Naive B cell (primary cell): ENCODE data around the gene SHC4. TPM values are rescaled to one million over a fixed set of nuclear protein-coding genes. Genes with fewer than 3 reads are reported as not detected.

Source experiments
- ATAC-seq, 2 donors: fragments of 150-1000 bp; cut with Tn5 transposase; 2 replicates each; pipeline ENCODE4 v1.10.0; 2021; ENCODE audit warnings: low read depth in 2 of 2, mild to moderate bottlenecking in 2 of 2, moderate library complexity in 2 of 2
- DNase-seq: peaks from one replicate; pipeline ENCODE4 v3.0.0; 2022
- H3K27ac Mint-ChIP-seq, 6 donors: one replicate each; pipeline ENCODE4 v1.8.0; 2020 to 2022; ENCODE audit warnings: mild to moderate bottlenecking in 6 of 6, mixed read lengths in 6 of 6, moderate library complexity in 5 of 6, inconsistent platforms in 2 of 6
- H3K27me3 Mint-ChIP-seq, 3 donors: one replicate each; pipeline ENCODE4 v1.8.0; 2021 to 2022; ENCODE audit warnings: mixed read lengths in 3 of 3, mild to moderate bottlenecking in 1 of 3
- H3K36me3 Mint-ChIP-seq, 2 donors: one replicate each; pipeline ENCODE4 v1.8.0; 2020 to 2022; ENCODE audit warnings: mixed read lengths in 2 of 2, inconsistent platforms in 1 of 2, mild to moderate bottlenecking in 1 of 2
- H3K4me1 Mint-ChIP-seq, 3 donors: one replicate each; pipeline ENCODE4 v1.8.0; 2020 to 2022; ENCODE audit warnings: mixed read lengths in 3 of 3, inconsistent platforms in 1 of 3, mild to moderate bottlenecking in 1 of 3, moderate library complexity in 1 of 3
- H3K4me3 Mint-ChIP-seq, 8 donors: one replicate each; pipeline ENCODE4 v1.8.0; 2020 to 2022; ENCODE audit warnings: mild to moderate bottlenecking in 8 of 8, mixed read lengths in 8 of 8, moderate library complexity in 8 of 8, inconsistent platforms in 2 of 8
- H3K9me3 Mint-ChIP-seq, 7 donors: one replicate each; pipeline ENCODE4 v1.8.0; 2020 to 2022; ENCODE audit warnings: mixed read lengths in 7 of 7, mild to moderate bottlenecking in 5 of 7, inconsistent platforms in 2 of 7, moderate library complexity in 1 of 7
- polyA plus RNA-seq, 6 donors: library from polyadenylated mRNA; unstranded; fragments of 300-500 nt; fragmentation: Illumina TruSeq; gene quantifications; one replicate each; pipeline ENCODE4 v1.2.3, GENCODE V29; 2021; ENCODE audit warnings: low read depth in 6 of 6

SHC4 gene
- polyA plus RNA-seq, 6 donors from 2014 or later: not detected

DNA sequence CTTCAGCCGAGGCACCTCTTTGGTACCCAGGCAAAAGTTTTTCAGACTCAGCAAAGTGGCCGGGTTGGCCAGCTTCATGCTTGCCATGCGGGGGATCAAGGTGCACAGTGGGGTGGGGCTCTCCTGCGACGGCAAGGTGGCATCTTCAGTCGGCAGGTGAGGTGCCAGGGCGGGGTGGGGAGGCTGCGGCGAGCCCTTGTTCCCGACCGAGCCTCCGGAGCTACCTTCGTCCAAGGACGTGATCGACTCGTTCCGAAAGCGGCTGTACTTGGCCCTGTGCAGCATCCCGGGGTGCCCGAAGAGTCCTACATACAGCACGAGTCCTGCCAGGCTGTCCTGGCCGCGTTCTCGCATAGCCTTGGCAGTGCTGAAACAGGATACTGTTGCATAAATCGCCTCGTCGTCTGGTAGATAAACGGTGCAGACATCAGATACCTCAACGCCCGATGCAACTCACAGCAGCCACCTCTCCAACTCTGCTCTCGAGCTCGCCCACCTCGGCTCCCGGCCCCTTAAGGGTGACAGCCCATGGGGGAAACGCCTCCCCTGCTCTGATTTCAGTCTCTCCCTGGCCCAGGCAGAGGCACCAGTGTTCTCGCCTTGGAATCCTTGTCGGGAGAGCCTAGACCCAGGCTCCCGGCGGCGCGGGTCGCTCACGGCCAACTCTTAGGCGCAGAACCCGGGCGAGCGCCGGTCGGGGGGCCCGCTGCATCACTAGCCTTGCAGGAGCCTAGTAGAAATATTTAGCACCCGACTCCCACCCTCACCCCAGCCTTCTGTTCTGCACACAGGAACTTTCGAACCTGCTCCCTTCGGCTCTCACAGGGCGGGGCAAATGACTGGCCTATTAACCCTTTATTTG is 826 bp downstream of the SHC4 start:
- Mint-ChIP-seq H3K9me3 (peaks cover 0 to 4% (median 0%) of the 10 kb centered on the region in 7 donors), H3K36me3 (peaks cover 0 to 8% of the 10 kb centered on the region in 2 donors), H3K4me3 (peak overlapping the region; percentile 59 to 91 (median 78)), H3K27ac (peak overlapping the region in 1 of 6 donors; percentile 51), H3K4me1 (peaks cover 15 to 27% (median 25%) of the 10 kb centered on the region in 3 donors), H3K27me3 (peaks cover 53 to 84% (median 69%) of the 10 kb centered on the region in 3 donors)
- DNase-seq (no peak), ATAC-seq (peak; percentile 43 to 46)

DNA sequence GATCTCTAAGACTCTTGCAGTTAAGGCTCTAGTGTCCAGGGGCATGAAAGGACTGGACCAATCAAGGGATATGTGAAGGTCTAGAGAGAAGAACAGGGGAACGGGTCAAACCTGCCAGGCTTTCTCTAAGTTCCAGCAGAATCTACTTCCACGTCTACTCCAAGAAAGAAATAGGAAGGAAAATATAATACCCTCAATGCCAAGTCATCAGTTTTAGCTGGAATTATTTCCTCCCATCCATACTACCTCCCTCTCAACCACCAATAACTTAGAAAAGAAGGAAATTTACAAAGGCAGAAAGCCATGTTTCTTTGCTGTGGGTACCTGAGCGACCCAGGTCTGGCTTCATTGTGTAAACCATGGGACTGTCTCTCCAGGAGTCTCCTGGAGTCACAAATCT is 7.8 kb downstream of the SHC4 start:
- DNase-seq: no peak
- no peak overlapping the region for H3K4me3 Mint-ChIP-seq
- H3K9me3 Mint-ChIP-seq: peaks cover 0 to 6% (median 0%) of the 10 kb centered on the region in 7 donors
- peaks cover 23 to 54% (median 24%) of the 10 kb centered on the region in 3 donors for H3K27me3 Mint-ChIP-seq
- H3K27ac Mint-ChIP-seq: no peak overlapping the region
- no peaks in the 10 kb centered on the region for H3K4me1 Mint-ChIP-seq
- no peaks in the 10 kb centered on the region for H3K36me3 Mint-ChIP-seq
- ATAC-seq: no peak

- DNase-seq: no peak
- Mint-ChIP-seq H3K36me3 (no peaks in the 10 kb centered on the region), H3K27me3 (peaks cover 26 to 54% (median 26%) of the 10 kb centered on the region in 3 donors), H3K27ac (no peak overlapping the region), H3K9me3 (peaks cover 0 to 6% (median 0%) of the 10 kb centered on the region in 7 donors), H3K4me3 (no peak overlapping the region), H3K4me1 (no peaks in the 10 kb centered on the region)
- no peak for ATAC-seq
Observed at GRCh38 chr15:48955370-48955769, 8.3 kb downstream of the SHC4 start.

DNA sequence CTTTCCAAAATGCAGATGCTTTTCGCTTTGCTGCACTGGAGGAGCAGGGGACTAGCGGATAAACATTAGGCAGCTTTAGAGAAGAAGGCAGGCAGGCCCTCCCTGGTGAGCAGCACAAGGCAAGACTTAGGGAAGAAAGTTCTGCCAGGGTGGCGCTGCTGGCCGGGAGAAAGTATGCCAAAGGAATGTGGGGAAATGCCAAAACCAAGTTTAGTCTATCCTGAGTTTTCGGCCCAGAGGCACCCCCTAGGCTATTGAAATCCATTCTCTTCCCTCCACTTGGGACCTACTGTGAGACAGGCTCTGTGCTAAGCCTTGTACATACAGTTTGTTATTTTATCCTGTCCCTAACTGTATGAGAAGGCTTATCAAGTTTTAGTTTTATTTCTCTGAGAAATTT is 9.2 kb downstream of the SHC4 start:
- DNase-seq: no peak

DNA sequence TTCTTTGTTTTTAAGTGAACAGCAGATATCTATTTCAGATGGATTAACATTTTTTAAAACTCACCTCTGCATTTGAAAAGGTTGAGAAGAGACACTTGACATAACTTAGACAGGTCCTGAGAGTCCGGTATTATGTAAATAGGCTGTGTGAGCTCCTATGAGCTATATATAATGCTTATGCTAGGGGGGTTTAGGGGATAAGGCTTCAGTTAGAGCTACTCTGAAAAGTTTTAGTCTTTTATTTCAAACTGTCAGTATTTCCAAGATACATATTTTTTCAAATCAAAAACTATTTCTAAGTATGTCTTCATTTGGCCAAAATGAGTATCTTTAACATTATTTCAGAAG is 16.9 kb downstream of the SHC4 start:
- H3K4me1 Mint-ChIP-seq: no peaks in the 10 kb centered on the region
- no peak for DNase-seq
- H3K9me3 Mint-ChIP-seq: peaks cover 0 to 4% (median 0%) of the 10 kb centered on the region in 7 donors
- H3K4me3 Mint-ChIP-seq: no peak overlapping the region
- no peak for ATAC-seq
- H3K27me3 Mint-ChIP-seq: peaks cover 20 to 41% (median 29%) of the 10 kb centered on the region in 3 donors
- no peak overlapping the region for H3K27ac Mint-ChIP-seq
- no peaks in the 10 kb centered on the region for H3K36me3 Mint-ChIP-seq

More for the DNA sequence above, 9.2 kb downstream of the SHC4 start:
- ATAC-seq: no peak
- Mint-ChIP-seq H3K4me3 (no peak overlapping the region), H3K9me3 (peaks cover 0 to 6% (median 0%) of the 10 kb centered on the region in 7 donors), H3K4me1 (no peaks in the 10 kb centered on the region), H3K27ac (no peak overlapping the region), H3K36me3 (no peaks in the 10 kb centered on the region), H3K27me3 (peaks cover 22 to 51% (median 26%) of the 10 kb centered on the region in 3 donors)

- peaks cover 20 to 41% (median 24%) of the 10 kb centered on the region in 3 donors for H3K27me3 Mint-ChIP-seq
- no peaks in the 10 kb centered on the region for H3K36me3 Mint-ChIP-seq
- DNase-seq: no peak
- peaks cover 0 to 4% (median 0%) of the 10 kb centered on the region in 7 donors for H3K9me3 Mint-ChIP-seq
- no peak overlapping the region for H3K27ac Mint-ChIP-seq
- H3K4me3 Mint-ChIP-seq: no peak overlapping the region
- ATAC-seq: no peak
- H3K4me1 Mint-ChIP-seq: no peaks in the 10 kb centered on the region
Observed at GRCh38 chr15:48946074-48946839, 17.5 kb downstream of the SHC4 start.

- H3K4me1 Mint-ChIP-seq: no peaks in the 10 kb centered on the region
- H3K27ac Mint-ChIP-seq: no peak overlapping the region
- ATAC-seq: no peak
- H3K36me3 Mint-ChIP-seq: no peaks in the 10 kb centered on the region
- H3K4me3 Mint-ChIP-seq: no peak overlapping the region
- peaks cover 0 to 4% (median 0%) of the 10 kb centered on the region in 7 donors for H3K9me3 Mint-ChIP-seq
- DNase-seq: no peak
- H3K27me3 Mint-ChIP-seq: peaks cover 15 to 41% (median 20%) of the 10 kb centered on the region in 3 donors
Observed at GRCh38 chr15:48945386-48945785, 18.3 kb downstream of the SHC4 start.

GRCh38 chr15:48941904-48942303 is 21.8 kb downstream of the SHC4 start:
- H3K36me3 Mint-ChIP-seq: no peaks in the 10 kb centered on the region
- no peak for ATAC-seq
- peaks cover 0 to 2% (median 0%) of the 10 kb centered on the region in 7 donors for H3K9me3 Mint-ChIP-seq
- H3K27ac Mint-ChIP-seq: no peak overlapping the region
- peaks cover 10 to 46% (median 31%) of the 10 kb centered on the region in 3 donors for H3K27me3 Mint-ChIP-seq
- DNase-seq: no peak
- H3K4me1 Mint-ChIP-seq: no peaks in the 10 kb centered on the region
- H3K4me3 Mint-ChIP-seq: no peak overlapping the region

- H3K36me3 Mint-ChIP-seq: no peaks in the 10 kb centered on the region
- no peak for ATAC-seq
- H3K27ac Mint-ChIP-seq: no peak overlapping the region
- H3K27me3 Mint-ChIP-seq: peaks cover 10 to 39% (median 32%) of the 10 kb centered on the region in 3 donors
- peaks cover 0 to 2% (median 0%) of the 10 kb centered on the region in 7 donors for H3K9me3 Mint-ChIP-seq
- H3K4me1 Mint-ChIP-seq: no peaks in the 10 kb centered on the region
- DNase-seq: no peak
- H3K4me3 Mint-ChIP-seq: no peak overlapping the region
Observed at GRCh38 chr15:48940508-48940907, 23.2 kb downstream of the SHC4 start.

DNA sequence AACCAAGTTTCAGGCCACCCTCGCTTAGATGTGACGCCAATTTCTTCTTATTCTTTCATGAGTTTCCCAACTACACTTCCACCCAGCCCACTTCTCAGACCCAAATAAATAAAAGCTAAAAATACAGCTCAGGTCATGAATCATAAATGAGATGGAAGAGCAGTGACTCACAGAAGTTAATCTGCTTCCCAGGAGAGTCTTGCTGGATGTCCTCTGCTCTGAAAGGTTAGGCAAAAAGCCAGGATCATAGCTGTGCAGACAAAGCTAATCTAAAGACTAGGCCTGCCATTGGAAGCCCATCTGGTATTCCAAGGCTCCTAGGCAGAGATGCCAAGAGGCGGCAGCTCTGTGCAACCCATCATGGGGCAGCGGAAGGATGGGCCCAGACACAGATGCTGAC is 24.1 kb downstream of the SHC4 start:
- H3K9me3 Mint-ChIP-seq: peaks cover 0 to 2% (median 0%) of the 10 kb centered on the region in 7 donors
- DNase-seq (no peak), ATAC-seq (no peak)
- H3K36me3 Mint-ChIP-seq: no peaks in the 10 kb centered on the region
- no peak overlapping the region for H3K4me3 Mint-ChIP-seq
- peaks cover 16 to 39% (median 38%) of the 10 kb centered on the region in 3 donors for H3K27me3 Mint-ChIP-seq
- no peaks in the 10 kb centered on the region for H3K4me1 Mint-ChIP-seq
- no peak overlapping the region for H3K27ac Mint-ChIP-seq

DNA sequence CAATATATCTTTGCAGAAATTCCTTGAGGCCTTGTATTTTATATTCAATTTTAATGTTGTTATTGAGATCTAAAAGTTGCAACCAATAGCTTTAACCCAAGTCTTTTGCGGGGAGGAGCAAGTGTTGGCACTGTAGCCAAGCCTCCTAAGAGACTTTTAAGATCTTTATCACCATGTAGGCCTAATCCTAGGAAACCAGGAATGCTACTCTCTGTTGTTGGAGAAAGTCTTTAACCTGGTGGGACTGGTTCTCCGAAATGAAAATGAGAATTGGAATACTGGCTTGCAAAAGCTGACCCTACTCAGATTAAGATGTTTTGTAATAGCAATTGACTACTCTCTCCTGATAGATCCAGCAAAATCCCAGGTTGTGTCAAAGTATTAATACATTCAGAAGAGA is 25.8 kb downstream of the SHC4 start:
- Mint-ChIP-seq H3K4me3 (no peak overlapping the region), H3K4me1 (no peaks in the 10 kb centered on the region), H3K27me3 (peaks cover 16 to 33% (median 28%) of the 10 kb centered on the region in 3 donors), H3K9me3 (no peaks in the 10 kb centered on the region), H3K27ac (no peak overlapping the region), H3K36me3 (no peaks in the 10 kb centered on the region)
- no peak for DNase-seq
- no peak for ATAC-seq

DNA sequence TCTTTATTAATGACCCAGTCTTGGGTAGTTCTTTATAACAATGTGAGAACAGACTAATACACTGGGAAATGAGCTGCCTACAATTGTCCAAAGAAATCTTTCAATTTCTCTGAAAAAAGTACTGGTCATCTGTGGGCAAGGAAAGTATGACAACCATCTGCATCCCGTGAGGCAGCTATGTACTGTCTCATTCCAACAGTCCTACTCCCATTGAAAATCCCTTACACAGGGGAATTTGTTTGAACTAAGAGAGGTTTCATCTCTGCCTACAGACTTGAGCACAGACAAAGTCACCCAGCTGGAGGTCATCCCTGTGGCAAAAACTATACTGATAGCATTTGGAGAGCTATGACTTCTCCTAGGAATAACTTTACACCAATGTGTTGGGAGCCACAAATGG is 27.1 kb downstream of the SHC4 start:
- no peaks in the 10 kb centered on the region for H3K36me3 Mint-ChIP-seq
- H3K4me3 Mint-ChIP-seq: no peak overlapping the region
- DNase-seq (no peak), ATAC-seq (no peak)
- H3K27ac Mint-ChIP-seq: no peak overlapping the region
- no peaks in the 10 kb centered on the region for H3K4me1 Mint-ChIP-seq
- H3K9me3 Mint-ChIP-seq: no peaks in the 10 kb centered on the region
- peaks cover 14 to 42% (median 26%) of the 10 kb centered on the region in 3 donors for H3K27me3 Mint-ChIP-seq

- Mint-ChIP-seq H3K27ac (peak overlapping the region in 1 of 6 donors; percentile 68), H3K4me1 (no peaks in the 10 kb centered on the region), H3K36me3 (no peaks in the 10 kb centered on the region), H3K4me3 (no peak overlapping the region), H3K27me3 (peaks cover 11 to 37% (median 25%) of the 10 kb centered on the region in 3 donors), H3K9me3 (no peaks in the 10 kb centered on the region)
- no peak for ATAC-seq
- no peak for DNase-seq
Observed at GRCh38 chr15:48935236-48935635, 28.5 kb downstream of the SHC4 start.
